Sigmoid colon (tissue), 7 donors: ENCODE measurements around the gene TKFC. TPM values are rescaled to one million over a fixed set of nuclear protein-coding genes. Genes with fewer than 3 reads are reported as not detected.

Experiments used
- DNase-seq: peaks from one replicate; pipeline ENCODE4 v3.0.0-alpha.2; 2019
- H3K27ac ChIP-seq, 4 donors: fragments of 200-600 bp; sonication (generic); one replicate each; pipeline ENCODE4 v1.5.1; 2016 to 2019; ENCODE audit warnings: mild to moderate bottlenecking in 1 of 4
- H3K27me3 ChIP-seq, 3 donors: fragments of 200-600 bp; sonication (generic); one replicate each; pipeline ENCODE4 v1.5.1; 2019; ENCODE audit warnings: mild to moderate bottlenecking in 1 of 3
- H3K36me3 ChIP-seq, 4 donors: fragments of 200-600 bp; sonication (generic); one replicate each; pipeline ENCODE4 v1.5.1; 2016 to 2019
- H3K4me1 ChIP-seq, 4 donors: fragments of 200-600 bp; sonication (generic); one replicate each; pipeline ENCODE4 v1.5.1; 2017 to 2019
- H3K4me3 ChIP-seq, 4 donors: fragments of 200-600 bp; sonication (generic); one replicate each; pipeline ENCODE4 v1.5.1; 2017 to 2019; ENCODE audit warnings: mild to moderate bottlenecking in 2 of 4, moderate library complexity in 1 of 4
- H3K9me3 ChIP-seq, 4 donors: fragments of 200-600 bp in 3 of 4; sonication (generic) in 3 of 4; one replicate each; pipeline versions ENCODE4 v1.5.1 to v1.6.1; 2013 to 2019
- CTCF ChIP-seq, 4 experiments: fragments of 450-650 bp in 3 of 4; fragments of 200-600 bp in 1 of 4; IDR thresholded peaks; one replicate each; pipeline ENCODE4 v1.5.1; 2016 to 2019; ENCODE audit warnings: antibody characterized with exemption in 4 of 4, mild to moderate bottlenecking in 3 of 4, moderate library complexity in 2 of 4
- EP300 ChIP-seq, 4 donors: sonication (generic); formaldehyde crosslinking; IDR thresholded peaks; one replicate each; pipeline ENCODE4 v1.6.1; 2017; ENCODE audit warnings: antibody characterized with exemption in 4 of 4
- POLR2A ChIP-seq, 2 donors: fragments of 450-650 bp; IDR thresholded peaks; one replicate each; pipeline ENCODE4 v1.6.1; 2016; ENCODE audit warnings: antibody characterized with exemption in 2 of 2, mild to moderate bottlenecking in 2 of 2, moderate library complexity in 2 of 2
- POLR2AphosphoS5 ChIP-seq, 4 donors: sonication (generic); formaldehyde crosslinking; IDR thresholded peaks; one replicate each; pipeline ENCODE4 v1.6.1; 2017; ENCODE audit warnings: antibody characterized with exemption in 4 of 4
- WGBS, 2 donors: extraction: QIAGEN DNeasy Blood & Tissue Kit; methylation state at CpG; one replicate each; pipeline ENCODE4 v1.1.7; 2013; 5-methylcytosine and 5-hydroxymethylcytosine counted together
- intact Hi-C: fragments of 100-400 bp; cut with DNase I; formaldehyde crosslinking; loops from one replicate; pipeline ENCODE4 v1.15.1; 2023
- polyA plus RNA-seq, 3 donors: library from polyadenylated mRNA; stranded (reverse); fragments of 200-250 nt; gene quantifications; one replicate each; pipeline ENCODE4 v1.2.3, GENCODE V29; 2013
- total RNA-seq, 4 donors: library from RNA; depleted of rRNA; stranded (reverse); fragments of >200 nt; gene quantifications; one replicate each; pipeline ENCODE4 v1.1.0, GENCODE V29; 2016
- donor health status: healthy with polysubstance abuse.
- donor health status: Bipolar disorder and iron deficiency.
- donor health status: healthy.

TKFC gene
- total and polyA plus RNA-seq, 7 donors = 10.8 to 40.0 (median 12.0) TPM

GRCh38 chr11:61305417-61305816 is 27.6 kb upstream of the TKFC start:
- Histone ChIP-seq H3K4me1 (no peaks in the 10 kb centered on the region), H3K27ac (no peak overlapping the region), H3K4me3 (no peak overlapping the region), H3K36me3 (peaks cover 71 to 100% (median 80%) of the 10 kb centered on the region in 4 donors), H3K27me3 (no peaks in the 10 kb centered on the region), H3K9me3 (no peaks in the 10 kb centered on the region)
- no peak for DNase-seq
- intact Hi-C loops = no loop called here
- WGBS, 2 donors = 97 to 98% methylated on average over 7 of the region's 7 CpGs
- no peak for TF ChIP-seq CTCF (IDR thresholded peaks at IDR 0.05)
- no peak for TF ChIP-seq EP300 (IDR thresholded peaks at IDR 0.05)
- no peak for TF ChIP-seq POLR2AphosphoS5 (IDR thresholded peaks at IDR 0.05)
- no peak for TF ChIP-seq POLR2A (IDR thresholded peaks at IDR 0.05)

DNA sequence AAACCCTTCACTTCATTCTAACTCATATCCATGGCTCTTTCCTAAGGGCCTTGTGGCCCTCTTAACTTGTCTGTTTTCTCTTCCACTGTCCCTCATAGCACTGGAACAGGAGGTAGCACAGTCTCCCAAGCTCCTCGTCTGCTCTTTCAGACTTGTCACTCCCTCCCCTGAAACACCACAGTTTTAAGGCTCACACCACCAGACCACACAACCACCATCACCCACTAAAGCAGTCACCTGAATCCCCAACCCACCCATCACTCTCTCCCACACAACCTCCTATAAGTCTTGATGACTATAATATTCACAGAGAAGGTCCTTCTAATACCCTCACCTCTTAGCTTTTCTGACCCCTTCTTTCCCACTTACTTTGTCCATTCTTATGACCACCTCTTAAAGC is 26.8 kb upstream of the TKFC start:
- 89% methylated on average over 1 of the region's 1 CpG for WGBS, 2 donors
- TF ChIP-seq CTCF (IDR thresholded peaks at IDR 0.05) (no peak), POLR2A (IDR thresholded peaks at IDR 0.05) (no peak), EP300 (IDR thresholded peaks at IDR 0.05) (no peak), POLR2AphosphoS5 (IDR thresholded peaks at IDR 0.05) (no peak)
- Histone ChIP-seq H3K27ac (no peak overlapping the region), H3K4me3 (no peak overlapping the region), H3K36me3 (peaks cover 69 to 100% (median 80%) of the 10 kb centered on the region in 4 donors), H3K27me3 (no peaks in the 10 kb centered on the region), H3K4me1 (no peaks in the 10 kb centered on the region), H3K9me3 (no peaks in the 10 kb centered on the region)
- intact Hi-C loops = no loop called here
- DNase-seq = no peak

DNA sequence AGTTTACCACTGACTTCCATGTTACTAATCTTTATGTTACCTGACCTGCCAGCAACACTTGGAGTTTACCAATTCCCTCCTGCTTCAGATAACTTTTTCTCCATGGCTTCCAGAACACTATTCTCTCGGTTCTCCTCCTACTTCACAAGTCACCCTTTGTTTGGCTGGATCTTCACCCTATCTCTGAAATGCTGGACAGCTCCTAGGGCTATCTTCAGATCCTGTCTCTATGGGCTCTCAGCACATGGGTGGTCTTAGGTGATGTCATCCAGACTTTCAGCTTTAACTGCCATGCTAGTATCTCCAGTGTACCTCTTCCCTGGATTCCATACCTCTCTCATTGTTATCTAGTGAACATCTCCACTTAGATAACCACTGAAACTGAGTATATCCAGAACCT is 25.7 kb upstream of the TKFC start:
- WGBS, 2 donors = 90 to 91% methylated on average over 1 of the region's 1 CpG
- Histone ChIP-seq H3K27me3 (no peaks in the 10 kb centered on the region), H3K4me3 (no peak overlapping the region), H3K9me3 (no peaks in the 10 kb centered on the region), H3K27ac (no peak overlapping the region), H3K4me1 (no peaks in the 10 kb centered on the region), H3K36me3 (peaks cover 67 to 100% (median 79%) of the 10 kb centered on the region in 4 donors)
- intact Hi-C loops = no loop called here
- no peak for TF ChIP-seq EP300 (IDR thresholded peaks at IDR 0.05)
- no peak for TF ChIP-seq POLR2AphosphoS5 (IDR thresholded peaks at IDR 0.05)
- no peak for TF ChIP-seq CTCF (IDR thresholded peaks at IDR 0.05)
- TF ChIP-seq POLR2A (IDR thresholded peaks at IDR 0.05) = no peak
- DNase-seq = no peak

GRCh38 chr11:61309141-61309540 is 23.9 kb upstream of the TKFC start:
- H3K4me1 ChIP-seq = no peaks in the 10 kb centered on the region
- H3K36me3 ChIP-seq = peaks cover 74 to 100% (median 79%) of the 10 kb centered on the region in 4 donors
- TF ChIP-seq EP300 (IDR thresholded peaks at IDR 0.05) = no peak
- TF ChIP-seq CTCF (IDR thresholded peaks at IDR 0.05) = no peak
- no peak for TF ChIP-seq POLR2A (IDR thresholded peaks at IDR 0.05)
- TF ChIP-seq POLR2AphosphoS5 (IDR thresholded peaks at IDR 0.05) = no peak
- 91 to 93% methylated on average over 4 of the region's 4 CpGs for WGBS, 2 donors
- no peak for DNase-seq
- no peaks in the 10 kb centered on the region for H3K27me3 ChIP-seq
- intact Hi-C loops = no loop called here
- no peak overlapping the region for H3K27ac ChIP-seq
- H3K9me3 ChIP-seq = no peaks in the 10 kb centered on the region
- no peak overlapping the region for H3K4me3 ChIP-seq

- intact Hi-C loops = no loop called here
Observed at GRCh38 chr11:61309739-61310138, 23.3 kb upstream of the TKFC start.

More at GRCh38 chr11:61309739-61310138, 23.3 kb upstream of the TKFC start:
- Histone ChIP-seq H3K27ac (no peak overlapping the region), H3K4me1 (no peaks in the 10 kb centered on the region), H3K27me3 (no peaks in the 10 kb centered on the region), H3K36me3 (peaks cover 77 to 100% (median 82%) of the 10 kb centered on the region in 4 donors), H3K4me3 (no peak overlapping the region), H3K9me3 (no peaks in the 10 kb centered on the region)
- DNase-seq = no peak
- TF ChIP-seq POLR2AphosphoS5 (IDR thresholded peaks at IDR 0.05) = no peak
- WGBS, 2 donors = 94 to 97% methylated on average over 7 of the region's 7 CpGs
